PC-9 (cell line): Measurements from ENCODE around the gene GSX1. TPM values are rescaled to one million over a fixed set of nuclear protein-coding genes. Genes with fewer than 3 reads are reported as not detected.
A peak's percentile ranks its signal among the peaks of the same experiment; 100 is the strongest.

Experiments
- BruUV-seq: library from RNA; stranded (reverse); fragments of 400-500 nt; replicated peaks from 2 replicates; lab custom pipeline; 2021; lab: Mats Ljungman, UMichigan
- CTCF ChIA-PET: fragments of 300-600 bp; sonication (Branson Sonifier 250); formaldehyde crosslinking; loops from one replicate; lab custom pipeline; 2022; ENCODE audit warnings: antibody characterized with exemption; lab: Charles Lee
- POLR2A ChIA-PET: fragments of 300-600 bp; sonication (Branson Sonifier 250); formaldehyde crosslinking; loops from one replicate; lab custom pipeline; 2022; ENCODE audit warnings: antibody characterized with exemption; ENCODE audit not compliant: unreplicated experiment; lab: Charles Lee
- DNase-seq, 2 experiments: peaks; one replicate each; pipeline versions ENCODE4 v3.0.0 to v3.0.0-alpha.2; 2015 to 2022; ENCODE audit warnings: mixed read lengths in 1 of 2
- H2AFZ ChIP-seq: fragments of 200-600 bp; sonication (generic); 2 replicates; pipeline ENCODE4 v1.8.1; 2017; ENCODE audit warnings: antibody characterized with exemption
- H3F3A ChIP-seq: fragments of 200-600 bp; sonication (generic); 2 replicates; pipeline ENCODE4 v1.8.1; 2017; ENCODE audit warnings: antibody characterized with exemption, mild to moderate bottlenecking, low read depth; ENCODE audit not compliant: insufficient read depth
- H3K27ac ChIP-seq: fragments of 200-600 bp; sonication (generic); 2 replicates; pipeline ENCODE4 v1.6.1; 2016; ENCODE audit warnings: mixed run types
- H3K27me3 ChIP-seq: fragments of 200-600 bp; sonication (generic); 2 replicates; pipeline ENCODE4 v1.6.1; 2016; ENCODE audit warnings: low read depth, mixed run types; ENCODE audit not compliant: insufficient read depth
- H3K36me3 ChIP-seq: fragments of 200-600 bp; sonication (generic); 2 replicates; pipeline ENCODE4 v1.6.1; 2016; ENCODE audit warnings: low read depth, mixed run types
- H3K4me1 ChIP-seq: fragments of 200-600 bp; sonication (generic); replicated peaks from 2 replicates; pipeline ENCODE4 v1.6.1; 2016; ENCODE audit warnings: mixed run types; ENCODE audit not compliant: insufficient read depth
- H3K4me2 ChIP-seq: fragments of 200-600 bp; sonication (generic); 2 replicates; pipeline ENCODE4 v1.6.1; 2017; ENCODE audit warnings: mixed run types
- H3K4me3 ChIP-seq: fragments of 200-600 bp; sonication (generic); 2 replicates; pipeline ENCODE4 v1.6.1; 2016; ENCODE audit warnings: mixed run types
- H3K79me2 ChIP-seq: fragments of 200-600 bp; sonication (generic); 2 replicates; pipeline ENCODE4 v1.6.1; 2017; ENCODE audit warnings: low read depth, mixed run types
- H3K9me2 ChIP-seq: fragments of 200-600 bp; sonication (generic); 2 replicates; pipeline ENCODE4 v1.8.1; 2017; ENCODE audit warnings: mild to moderate bottlenecking; ENCODE audit not compliant: insufficient read depth
- H3K9me3 ChIP-seq: fragments of 200-600 bp; sonication (generic); 2 replicates; pipeline ENCODE4 v1.8.1; 2016; ENCODE audit warnings: low read depth; ENCODE audit not compliant: insufficient read depth
- H4K20me1 ChIP-seq: fragments of 200-600 bp; sonication (generic); 2 replicates; pipeline ENCODE4 v1.8.1; 2017; ENCODE audit not compliant: insufficient read depth
- EZH2 ChIP-seq: fragments of 200-600 bp; sonication (generic); IDR thresholded peaks from 2 replicates; pipeline ENCODE4 v1.8.0; 2017; ENCODE audit warnings: antibody characterized with exemption, low read depth
- intact Hi-C: fragments of 100-400 bp; cut with micrococcal nuclease; formaldehyde crosslinking; loops from one replicate; pipeline ENCODE4 v1.10.0; 2022; ENCODE audit not compliant: unreplicated experiment
- total RNA-seq: library from RNA; stranded (reverse); gene quantifications from 2 replicates; pipeline ENCODE4 v1.2.3, GENCODE V29; 2021
- TF ChIP-seq, protein P1 (sequence below): fragments of 200-600 bp; sonication (generic); conservative IDR thresholded peaks from 2 replicates; pipeline ENCODE4 v1.6.1; 2017; ENCODE audit warnings: mixed run types, antibody characterized with exemption, mild to moderate bottlenecking, moderate library complexity

Gene GSX1
- total RNA-seq, 1 experiment from 2014 or later, result not detected

DNA sequence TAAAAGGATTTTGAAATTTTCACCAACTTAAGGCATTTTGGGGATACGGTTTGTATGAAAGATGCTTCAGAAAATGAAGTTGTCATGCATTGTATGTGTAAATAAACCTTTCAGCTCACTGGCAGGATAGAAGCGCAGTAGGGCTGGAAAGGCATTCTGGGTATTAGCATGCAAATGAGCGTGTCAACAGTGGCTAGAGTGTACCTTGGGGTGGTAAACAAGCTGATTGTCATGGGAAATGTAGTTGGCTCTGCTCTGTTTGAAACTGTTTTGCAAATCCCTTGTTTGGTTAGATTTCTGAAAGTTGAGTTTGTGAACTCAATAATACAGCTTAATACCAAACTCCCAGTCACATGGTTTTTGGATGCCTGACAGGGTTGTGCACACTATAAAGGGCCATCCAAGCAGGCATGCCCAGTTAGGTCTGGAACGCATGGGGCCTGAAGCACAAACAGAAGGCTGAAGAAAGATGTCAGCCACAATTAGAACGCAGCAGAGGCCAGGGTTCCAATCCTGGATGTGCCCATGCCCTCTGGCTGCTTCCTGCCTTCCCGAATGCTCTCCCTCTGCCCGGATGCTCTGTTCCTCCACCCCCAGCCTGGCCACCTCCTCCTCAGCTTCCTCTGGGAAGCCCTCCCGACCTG is 14.6 kb downstream of the GSX1 start:
- H3K27ac ChIP-seq, result no peak overlapping the region
- peaks cover 25% of the 10 kb centered on the region; the same call in 1 of the 2 replicates for H3K27me3 ChIP-seq
- H3K4me1 ChIP-seq, result peaks cover 13% of the 10 kb centered on the region
- intact Hi-C loops, result no loop called here
- H3K4me3 ChIP-seq, result no peak overlapping the region
- POLR2A ChIA-PET, result interaction anchor here (0.6 kb wide), 1 partner anchor 428 kb away, joined by 10 read pairs; no protein-coding TSS in a partner anchor
- CTCF ChIA-PET, result no interaction called here
- no peaks in the 10 kb centered on the region for H3K36me3 ChIP-seq
- H3K79me2 ChIP-seq, result no peaks in the 10 kb centered on the region
- TF ChIP-seq, protein P1, sequence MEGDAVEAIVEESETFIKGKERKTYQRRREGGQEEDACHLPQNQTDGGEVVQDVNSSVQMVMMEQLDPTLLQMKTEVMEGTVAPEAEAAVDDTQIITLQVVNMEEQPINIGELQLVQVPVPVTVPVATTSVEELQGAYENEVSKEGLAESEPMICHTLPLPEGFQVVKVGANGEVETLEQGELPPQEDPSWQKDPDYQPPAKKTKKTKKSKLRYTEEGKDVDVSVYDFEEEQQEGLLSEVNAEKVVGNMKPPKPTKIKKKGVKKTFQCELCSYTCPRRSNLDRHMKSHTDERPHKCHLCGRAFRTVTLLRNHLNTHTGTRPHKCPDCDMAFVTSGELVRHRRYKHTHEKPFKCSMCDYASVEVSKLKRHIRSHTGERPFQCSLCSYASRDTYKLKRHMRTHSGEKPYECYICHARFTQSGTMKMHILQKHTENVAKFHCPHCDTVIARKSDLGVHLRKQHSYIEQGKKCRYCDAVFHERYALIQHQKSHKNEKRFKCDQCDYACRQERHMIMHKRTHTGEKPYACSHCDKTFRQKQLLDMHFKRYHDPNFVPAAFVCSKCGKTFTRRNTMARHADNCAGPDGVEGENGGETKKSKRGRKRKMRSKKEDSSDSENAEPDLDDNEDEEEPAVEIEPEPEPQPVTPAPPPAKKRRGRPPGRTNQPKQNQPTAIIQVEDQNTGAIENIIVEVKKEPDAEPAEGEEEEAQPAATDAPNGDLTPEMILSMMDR, result no peak
- no peak for DNase-seq
- BruUV-seq, result no TSS peak
- no peaks in the 10 kb centered on the region for H3K9me2 ChIP-seq
- H3K9me3 ChIP-seq, result no peaks in the 10 kb centered on the region
- H3F3A ChIP-seq, result no peaks in the 10 kb centered on the region
- H2AFZ ChIP-seq, result no peak overlapping the region
- no peak overlapping the region for H3K4me2 ChIP-seq
- no peaks in the 10 kb centered on the region for H4K20me1 ChIP-seq

DNA sequence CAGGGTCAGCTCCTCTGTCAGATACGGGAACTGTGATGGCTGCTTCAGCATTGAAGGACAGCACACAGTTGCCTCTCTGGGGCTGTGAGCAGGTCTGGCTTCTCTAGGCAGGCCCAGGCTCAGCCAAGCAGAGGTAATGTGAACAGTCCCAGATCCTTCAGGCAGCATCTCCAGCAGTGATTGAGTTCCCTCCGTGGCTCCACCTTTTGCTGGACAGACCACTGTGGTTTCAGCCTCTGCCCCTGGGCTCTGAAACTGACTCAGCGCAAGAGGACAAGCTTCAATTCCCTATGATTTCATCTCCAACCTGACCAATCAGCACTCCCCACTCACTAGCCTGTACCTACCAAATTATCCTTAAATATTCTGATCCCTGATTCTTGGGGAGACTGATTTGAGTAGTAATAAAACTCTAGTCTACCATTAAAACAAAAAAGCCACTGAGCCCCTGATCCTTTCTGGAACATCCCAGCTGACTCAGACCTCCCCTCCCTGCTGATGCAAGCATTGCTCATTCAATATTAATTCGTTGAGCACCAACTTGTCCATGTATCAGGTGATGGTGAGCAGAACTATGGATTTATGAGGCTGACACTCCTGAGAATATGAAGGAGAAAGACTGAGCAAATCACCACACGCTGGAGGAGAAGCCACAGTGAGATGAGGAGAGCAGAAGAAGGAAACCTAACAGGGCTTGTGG is 16.7 kb downstream of the GSX1 start:
- ChIA-PET POLR2A (no interaction called here), CTCF (no interaction called here)
- no peak overlapping the region for H2AFZ ChIP-seq
- H3K79me2 ChIP-seq, result no peaks in the 10 kb centered on the region
- H3K4me2 ChIP-seq, result peak overlapping the region; percentile 14
- BruUV-seq, result no TSS peak
- H3F3A ChIP-seq, result no peaks in the 10 kb centered on the region
- no peaks in the 10 kb centered on the region for H3K36me3 ChIP-seq
- TF ChIP-seq, protein P1, result no peak
- no peak for TF ChIP-seq EZH2
- H4K20me1 ChIP-seq, result no peaks in the 10 kb centered on the region
- H3K27ac ChIP-seq, result peak overlapping the region; percentile 55; the same call in 1 of the 2 replicates
- intact Hi-C loops, result no loop called here
- H3K9me2 ChIP-seq, result no peaks in the 10 kb centered on the region
- H3K9me3 ChIP-seq, result no peaks in the 10 kb centered on the region
- H3K4me3 ChIP-seq, result no peak overlapping the region
- no peak for DNase-seq
- H3K27me3 ChIP-seq, result peaks cover 44% of the 10 kb centered on the region
- H3K4me1 ChIP-seq, result peaks cover 13% of the 10 kb centered on the region

DNA sequence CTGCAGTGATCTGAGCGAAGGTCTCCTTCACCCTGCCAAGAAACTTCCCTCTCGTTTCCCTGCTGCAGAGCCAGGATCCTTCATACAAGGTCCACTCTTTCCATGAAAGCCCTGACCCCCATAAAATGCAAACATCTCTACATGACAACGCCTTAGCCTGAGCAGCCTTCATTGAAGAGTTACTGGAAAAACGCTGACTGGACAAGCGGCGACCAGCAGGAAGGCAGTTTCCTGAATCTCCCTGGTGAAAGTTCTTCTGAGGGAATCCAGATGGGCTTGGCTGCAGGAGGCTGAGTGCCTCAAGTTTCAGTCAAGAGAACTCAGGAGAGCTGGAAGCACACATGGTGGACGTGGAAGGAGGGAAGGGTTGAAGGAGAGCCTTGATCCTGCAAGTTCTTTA is 17.7 kb downstream of the GSX1 start:
- Histone ChIP-seq H2AFZ (no peak overlapping the region), H3K27me3 (peaks cover 51% of the 10 kb centered on the region), H3K4me1 (peaks cover 13% of the 10 kb centered on the region), H4K20me1 (no peaks in the 10 kb centered on the region), H3K27ac (no peak overlapping the region), H3F3A (no peaks in the 10 kb centered on the region), H3K36me3 (no peaks in the 10 kb centered on the region), H3K4me2 (no peak overlapping the region), H3K4me3 (no peak overlapping the region), H3K9me2 (no peaks in the 10 kb centered on the region), H3K9me3 (no peaks in the 10 kb centered on the region), H3K79me2 (no peaks in the 10 kb centered on the region)
- intact Hi-C loops, result no loop called here
- no peak for TF ChIP-seq EZH2
- TF ChIP-seq, protein P1, result no peak
- no peak for DNase-seq
- POLR2A ChIA-PET, result no interaction called here
- no TSS peak for BruUV-seq
- CTCF ChIA-PET, result no interaction called here
